NT2/D1 (cell line): ENCODE measurements around the gene AKNA.

ENCODE experiments used
- SUZ12 ChIP-seq: IDR thresholded peaks from 2 replicates; pipeline ENCODE4 v1.6.1; 2011; ENCODE audit not compliant: insufficient read length, insufficient read depth; ENCODE audit errors: extremely low read depth
- YY1 ChIP-seq: IDR thresholded peaks from 2 replicates; pipeline ENCODE4 v1.6.1; 2011; ENCODE audit not compliant: insufficient read length, insufficient read depth
- ZNF274 ChIP-seq: IDR thresholded peaks from 2 replicates; pipeline ENCODE4 v1.6.1; 2011; ENCODE audit warnings: mild to moderate bottlenecking, low read depth, low read length

DNA sequence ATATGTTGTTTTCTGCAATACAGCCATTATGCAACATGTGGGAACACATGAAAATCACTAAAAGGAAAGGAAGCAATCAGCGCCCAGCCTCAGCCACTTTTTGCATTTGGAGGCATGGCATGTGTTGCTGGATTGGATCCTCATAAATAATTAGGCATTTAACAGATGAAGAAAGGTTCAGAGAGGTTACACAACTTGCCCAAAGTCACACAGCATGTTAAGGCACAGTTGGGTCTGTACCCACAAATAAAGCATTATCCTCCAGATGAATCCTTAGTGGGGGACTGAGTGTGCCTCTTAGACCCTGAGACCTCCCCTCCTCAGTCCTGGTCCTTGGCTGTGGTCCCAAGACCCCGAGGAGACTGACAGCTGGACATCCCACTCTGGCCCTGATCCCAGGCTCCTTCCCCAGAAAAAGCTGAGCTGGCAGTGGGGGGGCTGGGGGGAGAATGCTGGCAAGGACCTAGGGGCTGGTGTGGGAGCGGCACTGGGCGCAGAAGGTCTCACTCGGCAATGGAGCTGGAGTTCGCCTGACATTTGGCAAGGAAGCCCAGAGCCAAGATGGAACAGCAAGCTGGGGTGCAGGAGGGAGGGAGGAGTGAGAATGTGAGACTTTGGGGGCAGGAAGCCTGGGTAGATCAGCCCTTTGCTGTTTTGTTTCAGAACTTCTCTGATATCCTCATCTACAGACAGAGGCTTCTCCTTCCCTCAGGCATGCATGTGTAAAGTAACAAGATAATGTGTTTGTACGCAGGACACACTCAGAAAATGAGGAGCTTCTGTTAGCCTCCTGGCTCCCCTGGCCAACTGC is 6.9 kb upstream of the AKNA start:
- TF ChIP-seq SUZ12 (no peak), ZNF274 (no peak), YY1 (no peak)
